CMK (cell line): ENCODE results near the gene NPHP4.

ENCODE experiments used
- DNase-seq: peaks from one replicate; pipeline ENCODE4 v3.0.0-alpha.2; 2010; ENCODE audit warnings: low read depth

NPHP4 gene

GRCh38 chr1:5829414-5829813, 162.8 kb downstream of the NPHP4 start:
- DNase-seq: no peak

- no peak for DNase-seq
These were observed 163.8 kb downstream of the NPHP4 start for GRCh38 chr1:5828308-5828935.

- no peak for DNase-seq
These were observed 164.7 kb downstream of the NPHP4 start for GRCh38 chr1:5827516-5827915.

GRCh38 chr1:5826601-5827000, 165.6 kb downstream of the NPHP4 start:
- DNase-seq: no peak

GRCh38 chr1:5822726-5823125, 169.5 kb downstream of the NPHP4 start:
- no peak for DNase-seq

GRCh38 chr1:5822266-5822665, 170.0 kb downstream of the NPHP4 start:
- DNase-seq: no peak

GRCh38 chr1:5821540-5822176, 170.6 kb downstream of the NPHP4 start:
- DNase-seq: no peak

GRCh38 chr1:5820026-5820421, 172.2 kb downstream of the NPHP4 start:
- no peak for DNase-seq

GRCh38 chr1:5819391-5820025, 172.7 kb downstream of the NPHP4 start:
- DNase-seq: no peak

GRCh38 chr1:5818755-5819154, 173.5 kb downstream of the NPHP4 start:
- no peak for DNase-seq

GRCh38 chr1:5815716-5816115, 176.5 kb downstream of the NPHP4 start:
- no peak for DNase-seq

GRCh38 chr1:5815211-5815610, 177.0 kb downstream of the NPHP4 start:
- DNase-seq: no peak

- no peak for DNase-seq
These were observed 178.1 kb downstream of the NPHP4 start for GRCh38 chr1:5814046-5814619.

- DNase-seq: no peak
These were observed 178.7 kb downstream of the NPHP4 start for GRCh38 chr1:5813480-5813879.
